ENCODE measurements around the gene EFCAB5.
A peak's percentile ranks its signal among the peaks of the same experiment; 100 is the strongest.
"Not testable (repeated sequence)": the region's sequence is repeated elsewhere in the genome, so short reads cannot be mapped to it uniquely, and the experiment has no call there.

EFCAB5 gene

GRCh38 chr17:30021708-30022317, 80.4 kb downstream of the EFCAB5 start:
- no peak for DNase-seq

- DNase-seq, result not testable (repeated sequence)
These were observed 83.9 kb downstream of the EFCAB5 start for GRCh38 chr17:30025325-30025724.

- no peak for DNase-seq
These were observed 86.2 kb downstream of the EFCAB5 start for GRCh38 chr17:30027676-30028075.

- no peak for DNase-seq
These were observed 89.9 kb downstream of the EFCAB5 start for GRCh38 chr17:30031214-30031869.

- no peak for DNase-seq
These were observed 93.9 kb downstream of the EFCAB5 start for GRCh38 chr17:30035369-30035768.

- DNase-seq, result not testable (repeated sequence)
These were observed 99.5 kb downstream of the EFCAB5 start for GRCh38 chr17:30040719-30041518.

GRCh38 chr17:30041551-30041950, 100.1 kb downstream of the EFCAB5 start:
- DNase-seq, result no peak

- no peak for DNase-seq
These were observed 120.9 kb downstream of the EFCAB5 start for GRCh38 chr17:30062372-30062771.

GRCh38 chr17:30064738-30065137, 123.3 kb downstream of the EFCAB5 start:
- DNase-seq, result no peak

- no peak for DNase-seq
These were observed 127.0 kb downstream of the EFCAB5 start for GRCh38 chr17:30068465-30068864.

GRCh38 chr17:30074254-30074653, 132.8 kb downstream of the EFCAB5 start:
- no peak for DNase-seq

- no peak for DNase-seq
These were observed 133.3 kb downstream of the EFCAB5 start for GRCh38 chr17:30074730-30075129.

GRCh38 chr17:30082773-30083172, 141.3 kb downstream of the EFCAB5 start:
- DNase-seq, result no peak

GRCh38 chr17:30084788-30085187, 143.4 kb downstream of the EFCAB5 start:
- no peak for DNase-seq

- DNase-seq, result no peak
These were observed 145.5 kb downstream of the EFCAB5 start for GRCh38 chr17:30086896-30087295.

GRCh38 chr17:30087431-30087830, 146.0 kb downstream of the EFCAB5 start:
- DNase-seq, result not testable (repeated sequence)

GRCh38 chr17:30091121-30091670, 149.8 kb downstream of the EFCAB5 start:
- DNase-seq, result no peak

- DNase-seq, result no peak
These were observed 150.3 kb downstream of the EFCAB5 start for GRCh38 chr17:30091771-30092170.

GRCh38 chr17:30092886-30093285, 151.5 kb downstream of the EFCAB5 start:
- no peak for DNase-seq

GRCh38 chr17:30093463-30094147, 152.2 kb downstream of the EFCAB5 start:
- peak; percentile 68 for DNase-seq

GRCh38 chr17:30095507-30096244, 154.2 kb downstream of the EFCAB5 start:
- no peak for DNase-seq

- DNase-seq, result no peak
These were observed 160.4 kb downstream of the EFCAB5 start for GRCh38 chr17:30101686-30102390.

Data from activated CD8-positive, alpha-beta memory T cell treated with anti-CD3 and anti-CD28 coated beads, Interleukin-2, amount 50 U/mL, for 48 hours (primary cell).